Activated CD4-positive, alpha-beta T cell treated with anti-CD3 and anti-CD28 coated beads, Interleukin-2, amount 50 U/mL, for 24 hours (primary cell): Measurements from ENCODE around the gene FSTL4.
"Not testable (repeated sequence)": the region's sequence is repeated elsewhere in the genome, so short reads cannot be mapped to it uniquely, and the experiment has no call there.

ENCODE experiments used
- DNase-seq, 2 donors: peaks; one replicate each; pipeline ENCODE4 v3.0.0-alpha.2; 2020; ENCODE audit warnings: low read depth in 1 of 2, low spot score in 1 of 2

The FSTL4 gene

GRCh38 chr5:133406208-133406976 is 205.9 kb downstream of the FSTL4 start:
- DNase-seq = no peak

GRCh38 chr5:133405275-133406034 is 206.9 kb downstream of the FSTL4 start:
- DNase-seq = no peak

- DNase-seq = no peak
Measured at GRCh38 chr5:133404724-133405123, 207.6 kb downstream of the FSTL4 start.

- DNase-seq = no peak
Measured at GRCh38 chr5:133403741-133404364, 208.5 kb downstream of the FSTL4 start.

- no peak for DNase-seq
Measured at GRCh38 chr5:133402775-133403174, 209.6 kb downstream of the FSTL4 start.

- DNase-seq = no peak
Measured at GRCh38 chr5:133401731-133402347, 210.5 kb downstream of the FSTL4 start.

- no peak for DNase-seq
Measured at GRCh38 chr5:133400831-133401351, 211.4 kb downstream of the FSTL4 start.

- no peak for DNase-seq
Measured at GRCh38 chr5:133400120-133400519, 212.2 kb downstream of the FSTL4 start.

GRCh38 chr5:133399247-133399891 is 213.0 kb downstream of the FSTL4 start:
- no peak for DNase-seq

GRCh38 chr5:133398646-133399101 is 213.7 kb downstream of the FSTL4 start:
- DNase-seq = peak in 1 of 2 donors; percentile 53

- no peak for DNase-seq
Measured at GRCh38 chr5:133397990-133398645, 214.2 kb downstream of the FSTL4 start.

GRCh38 chr5:133397348-133397747 is 215.0 kb downstream of the FSTL4 start:
- no peak for DNase-seq

- no peak for DNase-seq
Measured at GRCh38 chr5:133396814-133397213, 215.5 kb downstream of the FSTL4 start.

- DNase-seq = no peak
Measured at GRCh38 chr5:133396187-133396741, 216.1 kb downstream of the FSTL4 start.

- not testable (repeated sequence) for DNase-seq
Measured at GRCh38 chr5:133395207-133395606, 217.1 kb downstream of the FSTL4 start.

- DNase-seq = not testable (repeated sequence)
Measured at GRCh38 chr5:133394477-133394817, 217.9 kb downstream of the FSTL4 start.

GRCh38 chr5:133393776-133394476 is 218.4 kb downstream of the FSTL4 start:
- no peak for DNase-seq

- no peak for DNase-seq
Measured at GRCh38 chr5:133392448-133392847, 219.9 kb downstream of the FSTL4 start.
